K562 (cell line): ENCODE data around the gene GPX6. TPM values are rescaled to one million over a fixed set of nuclear protein-coding genes. Genes with fewer than 3 reads are reported as not detected.

Experiments
- ATF7 ChIP-seq: fragments of 450-650 bp; IDR thresholded peaks from 2 replicates; pipeline ENCODE4 v1.7.1; 2014; ENCODE audit warnings: mild to moderate bottlenecking, moderate library complexity
- FOXA1 ChIP-seq: fragments of 450-650 bp; IDR thresholded peaks from 2 replicates; pipeline ENCODE4 v1.6.1; 2016; ENCODE audit warnings: mild to moderate bottlenecking, borderline replicate concordance
- KDM2B ChIP-seq: fragments of 250-450 bp; sonication (Bioruptor Pico); IDR thresholded peaks from 2 replicates; pipeline ENCODE4 v1.8.0; 2021; ENCODE audit warnings: mild to moderate bottlenecking, moderate library complexity
- MAFG ChIP-seq: fragments of 450-650 bp; conservative IDR thresholded peaks from 2 replicates; pipeline ENCODE4 v1.6.1; 2016; ENCODE audit warnings: missing genetic modification characterization, missing compliant biosample characterization
- MEIS2 ChIP-seq: fragments of 450-650 bp; IDR thresholded peaks from 2 replicates; pipeline ENCODE4 v1.6.1; 2014; ENCODE audit warnings: mild to moderate bottlenecking; ENCODE audit not compliant: partially characterized antibody
- MTA3 ChIP-seq: fragments of 450-650 bp; formaldehyde crosslinking; IDR thresholded peaks from 2 replicates; pipeline ENCODE4 v1.6.1; 2017; ENCODE audit warnings: mild to moderate bottlenecking, borderline replicate concordance
- POLR2AphosphoS5 ChIP-seq: IDR thresholded peaks from 2 replicates; pipeline ENCODE4 v1.6.1; 2011; ENCODE audit warnings: mild to moderate bottlenecking, low read depth, low read length, moderate library complexity; ENCODE audit not compliant: control insufficient read depth, insufficient read depth
- SLC30A9 ChIP-seq: fragments of 250-450 bp; sonication (Bioruptor Pico); IDR thresholded peaks from 2 replicates; pipeline ENCODE4 v1.8.0; 2022; ENCODE audit warnings: mild to moderate bottlenecking, moderate library complexity
- SUPT5H ChIP-seq: fragments of 450-650 bp; IDR thresholded peaks from 2 replicates; pipeline ENCODE4 v1.6.1; 2016
- TCF3 ChIP-seq: sonication (generic); formaldehyde crosslinking; IDR thresholded peaks from 2 replicates; pipeline ENCODE4 v1.4.0; 2020; ENCODE audit warnings: mild to moderate bottlenecking, missing genetic modification reagents
- TFAM ChIP-seq: fragments of 250-450 bp; sonication (Bioruptor Pico); conservative IDR thresholded peaks from 2 replicates; pipeline ENCODE4 v1.5.0; 2021; ENCODE audit warnings: mild to moderate bottlenecking, moderate library complexity
- TRIM28 ChIP-seq: fragments of 450-650 bp; IDR thresholded peaks from 2 replicates; pipeline ENCODE4 v1.6.1; 2017
- ZNF175 ChIP-seq: fragments of 200-800 bp; sonication (Bioruptor generic); IDR thresholded peaks from 2 replicates; pipeline ENCODE4 v1.6.1; 2016; ENCODE audit warnings: low read depth, mild to moderate bottlenecking, missing genetic modification characterization, missing compliant biosample characterization
- ZNF239 ChIP-seq: fragments of 250-450 bp; sonication (Bioruptor Pico); IDR thresholded peaks from 2 replicates; pipeline ENCODE4 v1.4.0; 2020; ENCODE audit warnings: mild to moderate bottlenecking
- ZNF41 ChIP-seq: fragments of 250-450 bp; sonication (Bioruptor Pico); conservative IDR thresholded peaks from 2 replicates; pipeline ENCODE4 v1.4.0; 2020; ENCODE audit warnings: mild to moderate bottlenecking
- ZNF79 ChIP-seq: fragments of 250-450 bp; sonication (Bioruptor Pico); IDR thresholded peaks from 2 replicates; pipeline ENCODE4 v1.4.0; 2020; ENCODE audit warnings: low read depth, mild to moderate bottlenecking, moderate library complexity
- polyA plus RNA-seq, 8 experiments: library from polyadenylated mRNA; depleted of rRNA in 4 of 8; stranded (reverse) in 5 of 8; unstranded in 3 of 8; fragments of >200 nt; fragmentation: Nextera tagmentation in 2 of 8; fragmentation: Illumina TruSeq in 1 of 8; extraction: Ambion mirVana in 2 of 8; extraction: Trizol in 1 of 8; gene quantifications; 2 replicates each; pipeline versions ENCODE4 v1.2.1 to v1.2.3, GENCODE V29; 2011 to 2014; ENCODE audit warnings: inconsistent platforms in 1 of 8, missing spikeins in 1 of 8
- total RNA-seq, 7 experiments: library from RNA; depleted of rRNA in 6 of 7; stranded (reverse); fragments of >200 nt in 6 of 7; fragmentation: Illumina TruSeq in 2 of 7; extraction: Trizol in 2 of 7; gene quantifications; 2 replicates each; pipeline versions ENCODE4 v1.2.1 to v1.2.3, GENCODE V29; 2011 to 2021; ENCODE audit warnings: low replicate concordance in 1 of 7
- TF ChIP-seq, protein P1 (sequence below): fragments of 250-450 bp; sonication (Bioruptor Pico); IDR thresholded peaks from 2 replicates; pipeline ENCODE4 v1.4.0; 2020
- TF ChIP-seq, protein P2 (sequence below): sonication (generic); formaldehyde crosslinking; IDR thresholded peaks from 2 replicates; pipeline ENCODE4 v1.9.0; 2022; ENCODE audit warnings: mild to moderate bottlenecking, missing genetic modification reagents
- TF ChIP-seq, protein P3 (sequence below), 2 experiments: fragments of 250-450 bp in 1 of 2; fragments of 450-650 bp in 1 of 2; sonication (Bioruptor Pico) in 1 of 2; IDR thresholded peaks; 2 replicates each; pipeline versions ENCODE4 v1.6.1 to v1.8.0; 2016 to 2021; ENCODE audit warnings: mild to moderate bottlenecking in 2 of 2, moderate library complexity in 2 of 2, missing compliant biosample characterization in 1 of 2, missing genetic modification characterization in 1 of 2
- TF ChIP-seq, protein P4 (sequence below): fragments of 250-450 bp; sonication (Bioruptor Pico); IDR thresholded peaks from 2 replicates; pipeline ENCODE4 v1.8.0; 2022; ENCODE audit warnings: moderate library complexity, mild to moderate bottlenecking, inconsistent platforms
- TF ChIP-seq, protein P5 (sequence below), 3 experiments: fragments of 200-800 bp in 1 of 3; sonication (Bioruptor generic) in 1 of 3; sonication (generic) in 1 of 3; formaldehyde crosslinking in 1 of 3; IDR thresholded peaks; 2 replicates each; pipeline versions ENCODE4 v1.6.1 to v1.8.0; 2016 to 2022; ENCODE audit warnings: mild to moderate bottlenecking in 2 of 3, missing compliant biosample characterization in 2 of 3, missing genetic modification characterization in 2 of 3, missing genetic modification reagents in 1 of 3
- TF ChIP-seq, protein P6 (sequence below): fragments of 250-450 bp; sonication (Bioruptor Pico); IDR thresholded peaks from 2 replicates; pipeline ENCODE4 v1.8.0; 2021; ENCODE audit warnings: moderate library complexity, mild to moderate bottlenecking, inconsistent platforms

The GPX6 gene
- total and polyA plus RNA-seq, 9 of the 15 experiments (the other 6 are each of a cell fraction or from before 2014, with no cell fraction given), result not detected

DNA sequence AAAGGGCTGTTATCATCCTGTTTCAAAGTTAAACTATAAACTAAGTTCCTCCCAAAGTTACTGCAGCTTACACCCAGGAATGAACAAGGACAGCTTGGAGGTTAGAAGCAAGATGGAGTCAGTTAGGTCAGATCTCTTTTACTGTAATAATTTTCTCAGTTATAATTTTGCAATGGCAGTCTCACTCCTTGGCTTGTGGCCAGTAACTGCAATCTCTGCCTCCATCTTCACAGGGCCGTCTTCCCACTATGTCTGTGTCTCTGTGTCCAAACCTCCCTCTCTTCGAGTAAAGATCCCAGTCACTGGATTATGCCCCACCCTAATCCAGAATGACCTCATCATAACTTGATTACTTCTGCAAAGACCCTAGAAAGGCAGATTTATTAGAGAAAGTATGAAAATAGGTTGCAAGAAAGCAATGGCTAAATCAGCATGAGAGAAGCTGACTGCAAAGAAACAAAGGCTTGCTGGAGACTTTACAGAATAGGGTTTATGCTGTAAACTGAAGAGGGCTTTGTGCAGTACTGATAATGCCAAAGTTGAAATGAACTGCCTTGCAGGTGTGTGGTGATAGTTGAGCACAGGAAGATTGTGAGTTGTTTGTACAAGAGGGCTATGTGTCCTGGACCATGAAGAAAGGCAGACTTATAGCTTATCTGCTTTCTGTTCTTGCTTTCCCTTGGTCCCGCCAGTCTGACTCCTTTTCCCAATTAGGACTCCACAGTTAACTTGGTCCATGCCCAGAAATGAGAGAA lies 28.4 kb downstream of the GPX6 start (continued):
- TF ChIP-seq SLC30A9 (CRISPR knock-in tag), result no peak
- TF ChIP-seq, protein P1, sequence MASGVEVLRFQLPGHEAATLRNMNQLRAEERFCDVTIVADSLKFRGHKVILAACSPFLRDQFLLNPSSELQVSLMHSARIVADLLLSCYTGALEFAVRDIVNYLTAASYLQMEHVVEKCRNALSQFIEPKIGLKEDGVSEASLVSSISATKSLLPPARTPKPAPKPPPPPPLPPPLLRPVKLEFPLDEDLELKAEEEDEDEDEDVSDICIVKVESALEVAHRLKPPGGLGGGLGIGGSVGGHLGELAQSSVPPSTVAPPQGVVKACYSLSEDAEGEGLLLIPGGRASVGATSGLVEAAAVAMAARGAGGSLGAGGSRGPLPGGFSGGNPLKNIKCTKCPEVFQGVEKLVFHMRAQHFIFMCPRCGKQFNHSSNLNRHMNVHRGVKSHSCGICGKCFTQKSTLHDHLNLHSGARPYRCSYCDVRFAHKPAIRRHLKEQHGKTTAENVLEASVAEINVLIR (CRISPR knock-in tag), result 0 out of 2 replicates have a peak, but pooled peaks have one; percentile 23
- no peak for TF ChIP-seq FOXA1
- TF ChIP-seq KDM2B (CRISPR knock-in tag), result no peak
- TF ChIP-seq, protein P2, sequence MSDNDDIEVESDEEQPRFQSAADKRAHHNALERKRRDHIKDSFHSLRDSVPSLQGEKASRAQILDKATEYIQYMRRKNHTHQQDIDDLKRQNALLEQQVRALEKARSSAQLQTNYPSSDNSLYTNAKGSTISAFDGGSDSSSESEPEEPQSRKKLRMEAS (CRISPR knock-in tag), result no peak
- TF ChIP-seq POLR2AphosphoS5, result no peak
- TF ChIP-seq ZNF41 (CRISPR knock-in tag), result peak; percentile 73
- TF ChIP-seq, protein P3, sequence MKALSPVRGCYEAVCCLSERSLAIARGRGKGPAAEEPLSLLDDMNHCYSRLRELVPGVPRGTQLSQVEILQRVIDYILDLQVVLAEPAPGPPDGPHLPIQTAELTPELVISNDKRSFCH (CRISPR knock-in tag; IDR thresholded peaks at IDR 0.05), result no peak; the same call in 1 of the 2 replicates
- TF ChIP-seq, protein P3 (tag; IDR thresholded peaks at IDR 0.05), result peak; percentile 83
- peak; percentile 80 for TF ChIP-seq ATF7
- TF ChIP-seq ZNF175, result peak; percentile 91
- TF ChIP-seq MTA3, result 0 out of 2 replicates have a peak, but pooled peaks have one; percentile 32
- TF ChIP-seq SUPT5H, result no peak
- TF ChIP-seq, protein P4, sequence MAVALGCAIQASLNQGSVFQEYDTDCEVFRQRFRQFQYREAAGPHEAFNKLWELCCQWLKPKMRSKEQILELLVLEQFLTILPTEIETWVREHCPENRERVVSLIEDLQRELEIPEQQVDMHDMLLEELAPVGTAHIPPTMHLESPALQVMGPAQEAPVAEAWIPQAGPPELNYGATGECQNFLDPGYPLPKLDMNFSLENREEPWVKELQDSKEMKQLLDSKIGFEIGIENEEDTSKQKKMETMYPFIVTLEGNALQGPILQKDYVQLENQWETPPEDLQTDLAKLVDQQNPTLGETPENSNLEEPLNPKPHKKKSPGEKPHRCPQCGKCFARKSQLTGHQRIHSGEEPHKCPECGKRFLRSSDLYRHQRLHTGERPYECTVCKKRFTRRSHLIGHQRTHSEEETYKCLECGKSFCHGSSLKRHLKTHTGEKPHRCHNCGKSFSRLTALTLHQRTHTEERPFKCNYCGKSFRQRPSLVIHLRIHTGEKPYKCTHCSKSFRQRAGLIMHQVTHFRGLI (CRISPR knock-in tag), result 0 out of 2 replicates have a peak, but pooled peaks have one; percentile 85
- peak; percentile 74 for TF ChIP-seq ZNF79 (CRISPR knock-in tag)
- TF ChIP-seq, protein P5, sequence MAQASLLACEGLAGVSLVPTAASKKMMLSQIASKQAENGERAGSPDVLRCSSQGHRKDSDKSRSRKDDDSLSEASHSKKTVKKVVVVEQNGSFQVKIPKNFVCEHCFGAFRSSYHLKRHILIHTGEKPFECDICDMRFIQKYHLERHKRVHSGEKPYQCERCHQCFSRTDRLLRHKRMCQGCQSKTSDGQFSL (CRISPR knock-in tag; IDR thresholded peaks at IDR 0.05), result no peak
- TF ChIP-seq, protein P5 (tag; IDR thresholded peaks at IDR 0.05), result peak in 1 of 2 experiments; percentile 91; a peak in 2 of 4 replicates
- peak; percentile 80 for TF ChIP-seq ZNF239
- TF ChIP-seq TCF3 (CRISPR knock-in tag), result peak; percentile 71
- peak; percentile 47 for TF ChIP-seq MEIS2
- TF ChIP-seq TFAM (CRISPR knock-in tag), result no peak
- TF ChIP-seq MAFG, result 0 out of 2 replicates have a peak, but pooled peaks have one; percentile 14
- TF ChIP-seq TRIM28, result no peak
- TF ChIP-seq, protein P6, sequence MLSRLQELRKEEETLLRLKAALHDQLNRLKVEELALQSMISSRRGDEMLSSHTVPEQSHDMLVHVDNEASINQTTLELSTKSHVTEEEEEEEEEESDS (CRISPR knock-in tag), result no peak
